ENCODE data around the gene KEAP1. TPM values are rescaled to one million over a fixed set of nuclear protein-coding genes. Genes with fewer than 3 reads are reported as not detected.

Gene KEAP1
- total RNA-seq, 1 experiment from 2014 or later, result 75.2 TPM

GRCh38 chr19:10461047-10461949, 41.9 kb downstream of the KEAP1 start:
- intact Hi-C loops (cut with micrococcal nuclease), result no loop called here
- TF ChIP-seq EGR1 (IDR thresholded peaks at IDR 0.05; ENCODE audit: low read depth) (no peak), SP1 (IDR thresholded peaks at IDR 0.05; ENCODE audit: low read depth) (no peak), CBX3 (IDR thresholded peaks at IDR 0.05; ENCODE audit: low read depth) (no peak), TCF7L2 (IDR thresholded peaks at IDR 0.05; ENCODE audit: borderline replicate concordance, extremely low read depth, insufficient read depth, insufficient read length) (no peak)
- TF ChIP-seq, protein P1, sequence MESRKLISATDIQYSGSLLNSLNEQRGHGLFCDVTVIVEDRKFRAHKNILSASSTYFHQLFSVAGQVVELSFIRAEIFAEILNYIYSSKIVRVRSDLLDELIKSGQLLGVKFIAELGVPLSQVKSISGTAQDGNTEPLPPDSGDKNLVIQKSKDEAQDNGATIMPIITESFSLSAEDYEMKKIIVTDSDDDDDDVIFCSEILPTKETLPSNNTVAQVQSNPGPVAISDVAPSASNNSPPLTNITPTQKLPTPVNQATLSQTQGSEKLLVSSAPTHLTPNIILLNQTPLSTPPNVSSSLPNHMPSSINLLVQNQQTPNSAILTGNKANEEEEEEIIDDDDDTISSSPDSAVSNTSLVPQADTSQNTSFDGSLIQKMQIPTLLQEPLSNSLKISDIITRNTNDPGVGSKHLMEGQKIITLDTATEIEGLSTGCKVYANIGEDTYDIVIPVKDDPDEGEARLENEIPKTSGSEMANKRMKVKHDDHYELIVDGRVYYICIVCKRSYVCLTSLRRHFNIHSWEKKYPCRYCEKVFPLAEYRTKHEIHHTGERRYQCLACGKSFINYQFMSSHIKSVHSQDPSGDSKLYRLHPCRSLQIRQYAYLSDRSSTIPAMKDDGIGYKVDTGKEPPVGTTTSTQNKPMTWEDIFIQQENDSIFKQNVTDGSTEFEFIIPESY (IDR thresholded peaks at IDR 0.05; ENCODE audit: extremely low read depth, insufficient replicate concordance, low read length), result no peak
- no peaks in the 10 kb centered on the region for H3K27me3 ChIP-seq (ENCODE audit: insufficient read depth, low read length)
- H2AFZ ChIP-seq (ENCODE audit: low read depth, low read length, poor library complexity, severe bottlenecking), result no peak overlapping the region
- no peak overlapping the region for H3K9ac ChIP-seq (ENCODE audit: low read length)
- H3K9me2 ChIP-seq (ENCODE audit: insufficient read depth), result no peaks in the 10 kb centered on the region
- ATAC-seq (peak; percentile 97), DNase-seq (ENCODE audit: low read depth, low spot score) (peak; percentile 57)
- H4K20me1 ChIP-seq (ENCODE audit: insufficient read depth), result no peaks in the 10 kb centered on the region
- ChIA-PET CTCF (interaction anchor here (0.7 kb wide), 1 partner anchor 45 kb away, joined by 3 read pairs; no protein-coding TSS in a partner anchor), POLR2A (no interaction called here), RAD21 (ENCODE audit: low non-redundant PET in 1 of 2, low total read pairs in 2 of 2, uncharacterized antibody in 2 of 2, unreplicated experiment in 2 of 2) (no interaction called here)
- peaks cover 7 to 13% of the 10 kb centered on the region in 2 experiments for H3K4me1 ChIP-seq (ENCODE audit: control insufficient read depth in 1 of 2, insufficient read depth in 2 of 2, low read length in 2 of 2)
- H3K27ac ChIP-seq (ENCODE audit: low read depth, low read length), result no peak overlapping the region
- peaks cover 6 to 13% of the 10 kb centered on the region in 2 experiments for H3K36me3 ChIP-seq (ENCODE audit: control insufficient read depth in 1 of 2, insufficient read depth in 2 of 2, low read length in 2 of 2)
- H3K4me2 ChIP-seq (ENCODE audit: low read length), result peak overlapping the region; percentile 36
- H3K9me3 ChIP-seq (ENCODE audit: control insufficient read depth in 1 of 2, insufficient read depth in 1 of 2, low read depth in 1 of 2, low read length in 2 of 2), result no peaks in the 10 kb centered on the region
- no TSS peak for BruUV-seq (replicated peaks)
- no peak overlapping the region for H3K4me3 ChIP-seq (replicated peaks in 1 of 2; ENCODE audit: low read depth in 1 of 2, low read length in 2 of 2)
- H3K79me2 ChIP-seq (ENCODE audit: insufficient read depth, low read length), result no peaks in the 10 kb centered on the region

GRCh38 chr19:10460714-10461046, 42.5 kb downstream of the KEAP1 start:
- Histone ChIP-seq H3K36me3 (ENCODE audit: control insufficient read depth in 1 of 2, insufficient read depth in 2 of 2, low read length in 2 of 2) (peaks cover 6 to 13% of the 10 kb centered on the region in 2 experiments), H3K9ac (ENCODE audit: low read length) (no peak overlapping the region), H3K4me1 (ENCODE audit: control insufficient read depth in 1 of 2, insufficient read depth in 2 of 2, low read length in 2 of 2) (peaks cover 7 to 13% of the 10 kb centered on the region in 2 experiments), H2AFZ (ENCODE audit: low read depth, low read length, poor library complexity, severe bottlenecking) (no peak overlapping the region), H3K4me3 (replicated peaks in 1 of 2; ENCODE audit: low read depth in 1 of 2, low read length in 2 of 2) (no peak overlapping the region), H3K9me3 (ENCODE audit: control insufficient read depth in 1 of 2, insufficient read depth in 1 of 2, low read depth in 1 of 2, low read length in 2 of 2) (no peaks in the 10 kb centered on the region), H4K20me1 (ENCODE audit: insufficient read depth) (no peaks in the 10 kb centered on the region), H3K27me3 (ENCODE audit: insufficient read depth, low read length) (no peaks in the 10 kb centered on the region), H3K79me2 (ENCODE audit: insufficient read depth, low read length) (no peaks in the 10 kb centered on the region), H3K27ac (ENCODE audit: low read depth, low read length) (no peak overlapping the region), H3K9me2 (ENCODE audit: insufficient read depth) (no peaks in the 10 kb centered on the region), H3K4me2 (ENCODE audit: low read length) (peak overlapping the region; percentile 26; the same call in 1 of the 2 replicates)
- ATAC-seq, result 0 out of 2 replicates have a peak, but pooled peaks have one; percentile 2
- no TSS peak for BruUV-seq (replicated peaks)
- no peak for DNase-seq (ENCODE audit: low read depth, low spot score)
- RAD21 ChIA-PET (ENCODE audit: low non-redundant PET in 1 of 2, low total read pairs in 2 of 2, uncharacterized antibody in 2 of 2, unreplicated experiment in 2 of 2), result no interaction called here
- POLR2A ChIA-PET, result no interaction called here
- TF ChIP-seq POLR2A (IDR thresholded peaks at IDR 0.05; ENCODE audit: borderline replicate concordance, extremely low read depth, insufficient read depth, insufficient read length) (no peak), MAX (IDR thresholded peaks at IDR 0.05) (no peak), EZH2phosphoT487 (IDR thresholded peaks at IDR 0.05; ENCODE audit: borderline replicate concordance) (no peak), ELF1 (IDR thresholded peaks at IDR 0.05; ENCODE audit: borderline replicate concordance, low read depth) (no peak), ZNF274 (IDR thresholded peaks at IDR 0.05; ENCODE audit: low read depth, low read length) (no peak), YY1 (IDR thresholded peaks at IDR 0.05; ENCODE audit: extremely low read depth, insufficient replicate concordance, low read depth, low read length) (no peak), FOSL1 (IDR thresholded peaks at IDR 0.05; ENCODE audit: low read depth) (no peak), EGR1 (IDR thresholded peaks at IDR 0.05; ENCODE audit: low read depth) (no peak)
- intact Hi-C loops (cut with micrococcal nuclease), result no loop called here
- CTCF ChIA-PET, result no interaction called here
